NB4 (cell line): ENCODE measurements around the gene GRAMD4.

Source experiments
- MYC ChIP-seq: IDR thresholded peaks from 2 replicates; pipeline ENCODE4 v1.6.1; 2011; ENCODE audit warnings: low read depth, low read length
- POLR2A ChIP-seq: IDR thresholded peaks from 2 replicates; pipeline ENCODE4 v1.6.1; 2011; ENCODE audit warnings: mild to moderate bottlenecking; ENCODE audit not compliant: insufficient read length; ENCODE audit errors: extremely low read depth
- TF ChIP-seq, protein P1 (sequence below): IDR thresholded peaks from one replicate; pipeline ENCODE4 v1.5.1; 2012; ENCODE audit warnings: low read depth, low read length

DNA sequence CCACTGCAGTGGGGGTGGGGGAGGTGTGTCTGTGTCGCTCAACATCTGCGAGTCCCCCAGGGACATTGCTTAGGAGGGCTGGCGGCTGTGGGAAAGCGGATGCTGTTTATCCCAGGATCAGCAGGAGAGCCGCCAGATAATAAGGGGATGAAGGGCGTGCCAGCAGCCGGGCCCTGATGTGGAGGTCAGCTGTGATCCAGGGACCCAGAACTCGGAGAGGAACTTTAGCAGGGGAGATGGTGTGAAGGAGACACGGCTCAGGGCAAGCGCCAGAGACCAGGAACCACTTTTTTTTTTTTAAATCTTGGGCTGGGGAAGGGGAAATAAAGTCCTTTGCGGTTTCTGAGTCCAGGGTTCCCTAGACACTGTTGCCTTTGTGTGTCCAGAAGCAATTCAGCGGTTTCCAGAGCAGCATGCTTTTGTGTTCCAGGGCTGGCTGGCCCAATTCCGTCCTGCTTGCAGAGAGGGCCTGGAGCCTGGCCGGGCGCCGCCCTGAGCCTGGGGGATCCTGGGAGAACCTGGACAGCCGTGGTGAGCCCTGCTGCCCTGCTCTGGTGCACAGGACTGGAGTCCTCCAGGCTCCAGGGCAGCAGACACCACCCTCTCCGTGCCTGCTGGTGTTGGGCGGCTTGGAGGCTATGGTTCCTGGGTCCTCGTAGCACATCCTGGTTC, at the start of gene GRAMD4:
- TF ChIP-seq POLR2A (no peak), MYC (no peak)
- TF ChIP-seq, protein P1, sequence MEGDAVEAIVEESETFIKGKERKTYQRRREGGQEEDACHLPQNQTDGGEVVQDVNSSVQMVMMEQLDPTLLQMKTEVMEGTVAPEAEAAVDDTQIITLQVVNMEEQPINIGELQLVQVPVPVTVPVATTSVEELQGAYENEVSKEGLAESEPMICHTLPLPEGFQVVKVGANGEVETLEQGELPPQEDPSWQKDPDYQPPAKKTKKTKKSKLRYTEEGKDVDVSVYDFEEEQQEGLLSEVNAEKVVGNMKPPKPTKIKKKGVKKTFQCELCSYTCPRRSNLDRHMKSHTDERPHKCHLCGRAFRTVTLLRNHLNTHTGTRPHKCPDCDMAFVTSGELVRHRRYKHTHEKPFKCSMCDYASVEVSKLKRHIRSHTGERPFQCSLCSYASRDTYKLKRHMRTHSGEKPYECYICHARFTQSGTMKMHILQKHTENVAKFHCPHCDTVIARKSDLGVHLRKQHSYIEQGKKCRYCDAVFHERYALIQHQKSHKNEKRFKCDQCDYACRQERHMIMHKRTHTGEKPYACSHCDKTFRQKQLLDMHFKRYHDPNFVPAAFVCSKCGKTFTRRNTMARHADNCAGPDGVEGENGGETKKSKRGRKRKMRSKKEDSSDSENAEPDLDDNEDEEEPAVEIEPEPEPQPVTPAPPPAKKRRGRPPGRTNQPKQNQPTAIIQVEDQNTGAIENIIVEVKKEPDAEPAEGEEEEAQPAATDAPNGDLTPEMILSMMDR: no peak
